ENCODE measurements around the gene RGS3.

The RGS3 gene

GRCh38 chr9:113499153-113499875, 35.8 kb downstream of the RGS3 start:
- no peak for TF ChIP-seq CTCF (IDR thresholded peaks at IDR 0.05; ENCODE audit: control extremely low read depth, extremely low read depth, low read depth, missing control alignments)
- POLR2A ChIA-PET, result interaction anchor here (0.7 kb wide), 1 partner anchor 9 kb away, joined by 4 read pairs; no protein-coding TSS in a partner anchor
- DNase-seq (ENCODE audit: extremely low spot score), result no peak
- CTCF ChIA-PET, result interaction anchor here (0.9 to 2.0 kb wide), 6 partner anchors 8 to 156 kb away, joined by 3 to 6 read pairs (median 4); no protein-coding TSS in a partner anchor

- no peak for DNase-seq (ENCODE audit: extremely low spot score)
- ChIA-PET CTCF (interaction anchor here (1.0 to 2.0 kb wide), 5 partner anchors 8 to 155 kb away, joined by 3 to 6 read pairs (median 5); no protein-coding TSS in a partner anchor), POLR2A (no interaction called here)
- no peak for TF ChIP-seq CTCF (IDR thresholded peaks at IDR 0.05; ENCODE audit: control extremely low read depth, extremely low read depth, low read depth, missing control alignments)
These were observed 36.5 kb downstream of the RGS3 start for GRCh38 chr9:113499876-113500497.

- no peak for DNase-seq (ENCODE audit: extremely low spot score)
- TF ChIP-seq CTCF (IDR thresholded peaks at IDR 0.05; ENCODE audit: control extremely low read depth, extremely low read depth, low read depth, missing control alignments), result no peak
- CTCF ChIA-PET, result interaction anchor here (2.2 kb wide), 1 partner anchor 13 kb away, joined by 4 read pairs; no protein-coding TSS in a partner anchor
- POLR2A ChIA-PET, result no interaction called here
These were observed 37.7 kb downstream of the RGS3 start for GRCh38 chr9:113501129-113501686.

- DNase-seq (ENCODE audit: extremely low spot score), result no peak
- TF ChIP-seq CTCF (IDR thresholded peaks at IDR 0.05; ENCODE audit: control extremely low read depth, extremely low read depth, low read depth, missing control alignments), result no peak
- CTCF ChIA-PET, result interaction anchor here (1.4 to 2.2 kb wide), 2 partner anchors 12 to 87 kb away, joined by 3 to 4 read pairs; no protein-coding TSS in a partner anchor
- POLR2A ChIA-PET, result no interaction called here
These were observed 38.3 kb downstream of the RGS3 start for GRCh38 chr9:113501852-113502251.

- no peak for TF ChIP-seq CTCF (IDR thresholded peaks at IDR 0.05; ENCODE audit: control extremely low read depth, extremely low read depth, low read depth, missing control alignments)
- ChIA-PET CTCF (interaction anchor here (1.0 to 2.2 kb wide), 5 partner anchors 9 to 86 kb away, joined by 3 to 4 read pairs (median 3); no protein-coding TSS in a partner anchor), POLR2A (no interaction called here)
- DNase-seq (ENCODE audit: extremely low spot score), result no peak
These were observed 39.0 kb downstream of the RGS3 start for GRCh38 chr9:113502427-113503034.

GRCh38 chr9:113503131-113503541, 39.6 kb downstream of the RGS3 start:
- no peak for TF ChIP-seq CTCF (IDR thresholded peaks at IDR 0.05; ENCODE audit: control extremely low read depth, extremely low read depth, low read depth, missing control alignments)
- ChIA-PET POLR2A (no interaction called here), CTCF (interaction anchor here (1.0 to 2.2 kb wide), 5 partner anchors 10 to 49 kb away, joined by 3 to 4 read pairs (median 3); no protein-coding TSS in a partner anchor)
- no peak for DNase-seq (ENCODE audit: extremely low spot score)

All from GM10248 (cell line).